C1 segment of cervical spinal cord (tissue), 14 donors: Measurements from ENCODE around the gene SLC38A5.

ENCODE experiments used
- DNase-seq, 14 donors: peaks; one replicate each; lab custom pipeline; 2025; lab: John Stamatoyannopoulos, UW

Gene SLC38A5

DNA sequence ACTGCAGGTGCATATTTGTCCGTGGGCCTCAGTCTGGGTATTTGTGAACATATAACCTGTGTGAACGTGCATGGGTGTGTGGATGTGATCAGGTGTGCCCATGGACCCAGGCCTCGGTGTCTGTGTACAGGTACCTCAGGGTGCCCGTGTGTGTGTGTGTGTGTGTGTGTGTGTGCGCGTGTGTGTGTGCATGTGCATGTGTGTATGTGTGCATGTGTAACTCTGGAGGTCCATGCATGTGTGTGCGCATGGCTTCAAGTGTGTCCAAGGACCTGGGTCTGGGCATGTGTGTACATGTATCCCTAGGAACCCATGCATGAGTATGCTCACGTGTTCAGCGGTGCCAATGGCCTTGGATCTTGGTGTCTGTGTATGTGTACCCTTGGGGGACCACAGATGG, 21.7 kb upstream of the SLC38A5 start:
- DNase-seq, result no peak

- DNase-seq, result no peak
Observed at GRCh38 chrX:48490661-48491060, 20.6 kb upstream of the SLC38A5 start.

DNA sequence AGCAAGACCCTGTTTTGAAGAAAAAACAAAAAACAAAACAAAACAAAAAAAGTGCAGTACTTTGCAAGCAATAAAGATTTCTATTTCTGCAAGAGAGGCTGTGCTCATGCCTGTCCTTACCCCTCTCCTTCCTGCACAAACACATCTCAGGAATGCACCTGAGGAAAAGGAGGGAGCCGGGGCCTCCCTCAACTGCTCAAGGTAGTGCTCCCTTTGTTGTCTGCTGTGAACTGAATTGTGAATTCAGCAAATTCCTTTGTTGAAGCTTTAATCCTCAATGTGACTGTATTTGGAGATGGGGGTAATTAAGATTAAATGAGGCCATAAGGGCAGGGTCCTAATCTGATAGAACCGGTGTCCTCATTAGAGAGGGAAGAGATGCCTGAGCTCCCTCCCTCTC, 19.8 kb upstream of the SLC38A5 start:
- no peak for DNase-seq

GRCh38 chrX:48489296-48489695, 19.2 kb upstream of the SLC38A5 start:
- no peak for DNase-seq

DNA sequence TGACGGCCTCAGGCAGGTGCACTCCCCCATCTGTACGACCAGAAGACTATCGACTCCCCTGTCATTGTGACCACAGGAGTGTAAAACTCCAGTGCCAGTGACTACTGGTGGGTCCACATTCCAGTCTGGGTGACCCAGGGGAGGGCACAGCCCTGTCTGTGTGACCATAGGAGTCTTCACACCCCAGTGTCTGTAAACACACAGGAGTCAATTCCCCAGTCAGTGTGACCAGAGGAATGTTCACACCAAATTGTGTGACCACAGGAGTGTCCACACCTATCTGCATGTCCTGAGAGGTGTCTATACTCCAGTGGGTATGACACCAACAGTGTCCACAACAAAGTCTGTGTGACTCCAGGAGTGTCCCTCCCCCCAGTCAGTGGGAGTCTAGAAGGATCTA, 18.0 kb upstream of the SLC38A5 start:
- DNase-seq, result no peak

DNA sequence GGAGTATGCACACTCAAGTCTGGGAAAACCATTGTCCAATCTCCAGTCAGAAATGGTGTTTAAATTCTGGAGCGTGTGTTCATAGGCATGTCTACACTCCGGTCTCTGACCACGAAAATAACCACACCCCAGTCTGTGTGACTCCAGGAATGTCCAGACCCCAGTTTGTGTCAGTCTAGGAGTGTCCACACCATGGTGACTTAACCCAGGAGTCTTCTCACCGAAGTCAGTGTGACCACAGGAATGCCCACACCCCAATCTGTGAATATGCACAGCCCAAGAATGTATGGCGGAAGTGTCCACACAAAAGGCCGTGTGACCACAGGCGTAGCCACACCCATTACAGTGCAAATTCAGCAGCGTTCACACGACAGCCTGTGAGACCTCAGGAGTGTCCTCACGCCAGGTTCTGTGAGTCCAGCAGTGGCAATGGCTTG, 17.3 kb upstream of the SLC38A5 start:
- DNase-seq, result no peak

GRCh38 chrX:48482526-48482925, 12.5 kb upstream of the SLC38A5 start:
- no peak for DNase-seq

GRCh38 chrX:48480583-48480982, 10.5 kb upstream of the SLC38A5 start:
- no peak for DNase-seq

- no peak for DNase-seq
Observed at GRCh38 chrX:48480142-48480541, 10.1 kb upstream of the SLC38A5 start.

DNA sequence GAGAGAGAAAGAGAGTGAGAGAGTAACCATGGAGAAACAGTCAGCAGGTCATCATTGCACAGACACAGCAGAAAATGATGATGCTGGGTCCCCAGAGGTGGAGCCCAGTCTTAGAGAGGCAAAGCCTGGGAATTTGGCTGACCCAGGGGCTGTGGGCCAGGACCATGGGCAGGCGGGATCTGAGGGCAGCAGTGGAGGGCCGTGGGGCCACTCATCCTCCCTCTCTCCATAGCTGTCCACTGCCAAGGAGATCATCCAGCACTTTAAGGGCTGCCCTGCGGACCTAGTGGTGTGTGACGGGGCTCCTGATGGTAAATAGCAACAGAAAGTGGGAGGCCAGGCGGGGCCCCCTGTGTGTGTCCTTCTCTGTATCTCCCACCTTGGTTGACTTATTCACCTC, 8.7 kb upstream of the SLC38A5 start:
- DNase-seq, result no peak

DNA sequence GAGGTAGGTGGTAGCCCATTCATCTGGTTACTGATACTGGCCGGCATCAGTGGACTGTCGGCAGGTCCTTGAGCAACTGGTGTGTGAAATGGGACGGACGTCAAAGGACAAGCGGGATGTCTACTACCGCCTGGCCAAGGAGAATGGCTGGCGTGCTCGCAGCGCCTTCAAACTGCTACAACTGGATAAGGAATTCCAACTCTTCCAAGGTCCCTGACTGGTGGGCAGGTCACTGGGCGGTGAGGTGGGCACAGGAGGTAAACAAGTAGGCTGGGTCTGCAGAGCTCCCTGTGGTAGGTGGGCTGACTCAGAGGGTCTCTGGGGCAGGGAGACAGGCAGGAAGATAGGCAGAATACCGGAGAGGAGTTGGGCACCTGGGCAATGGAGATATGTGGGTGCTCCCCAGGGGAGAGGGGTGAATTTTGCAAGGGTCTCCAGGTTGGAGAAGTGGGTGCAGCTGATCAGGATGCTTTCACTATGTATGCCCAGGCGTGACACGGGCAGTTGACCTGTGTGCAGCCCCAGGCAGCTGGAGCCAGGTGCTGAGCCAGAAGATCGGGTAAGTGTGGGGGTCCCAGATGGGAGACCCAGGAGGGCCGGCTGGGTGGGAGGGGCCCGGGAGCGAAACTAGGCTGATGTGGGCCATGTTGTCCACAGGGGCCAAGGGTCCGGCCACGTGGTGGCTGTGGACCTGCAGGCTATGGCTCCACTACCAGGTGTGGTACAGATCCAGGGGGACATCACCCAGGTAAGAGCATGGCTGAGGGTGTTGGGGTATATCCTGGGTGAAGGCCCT, 8.1 kb upstream of the SLC38A5 start:
- no peak for DNase-seq

- DNase-seq, result no peak
Observed at GRCh38 chrX:48476919-48477318, 6.9 kb upstream of the SLC38A5 start.

DNA sequence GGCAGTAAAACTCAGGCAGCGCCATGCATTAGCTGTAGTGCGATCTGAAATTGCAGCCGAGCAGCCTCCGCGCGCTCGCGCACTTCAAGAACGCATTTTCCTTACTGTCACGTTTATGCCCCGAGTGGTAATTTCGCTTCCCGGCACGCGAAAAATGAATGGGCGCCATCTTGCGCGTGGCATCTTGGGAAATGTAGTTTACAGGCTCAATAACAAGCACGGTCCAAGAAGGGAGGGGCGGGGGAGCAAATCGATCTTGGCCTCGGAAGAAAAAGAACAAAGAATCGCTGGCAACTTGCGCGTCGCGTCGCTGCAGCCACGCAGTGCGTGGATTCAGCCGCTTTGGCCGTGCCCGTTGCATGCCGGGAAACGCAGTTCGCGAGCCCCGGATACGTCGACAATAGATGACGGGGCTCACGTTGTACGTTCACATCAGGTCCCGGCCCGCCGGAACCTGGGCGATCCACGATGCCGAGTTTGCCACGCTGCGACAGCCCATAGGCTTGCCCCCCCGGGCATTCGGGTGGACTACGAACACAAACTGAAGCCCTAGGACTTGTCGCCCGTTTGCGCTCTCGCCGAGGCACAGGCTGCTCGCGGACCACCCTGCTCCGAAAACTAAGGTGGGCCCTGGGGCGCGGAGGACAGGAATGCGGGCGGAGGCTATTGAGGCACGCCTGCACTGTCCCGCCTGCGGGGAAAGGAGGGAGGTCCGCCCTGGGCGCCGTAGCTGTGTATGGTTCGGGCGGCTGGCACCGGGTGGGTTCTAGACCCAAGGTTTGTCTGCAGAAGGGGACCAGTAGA, 5.9 kb upstream of the SLC38A5 start, which contains the start of gene FTSJ1:
TSS of gene FTSJ1 (plus strand) at position 426 of the 804 bp plus-strand sequence. CDS start 1,849 bp downstream, outside the sequence.
- peak; percentile 15 to 92 (median 74) for DNase-seq

DNA sequence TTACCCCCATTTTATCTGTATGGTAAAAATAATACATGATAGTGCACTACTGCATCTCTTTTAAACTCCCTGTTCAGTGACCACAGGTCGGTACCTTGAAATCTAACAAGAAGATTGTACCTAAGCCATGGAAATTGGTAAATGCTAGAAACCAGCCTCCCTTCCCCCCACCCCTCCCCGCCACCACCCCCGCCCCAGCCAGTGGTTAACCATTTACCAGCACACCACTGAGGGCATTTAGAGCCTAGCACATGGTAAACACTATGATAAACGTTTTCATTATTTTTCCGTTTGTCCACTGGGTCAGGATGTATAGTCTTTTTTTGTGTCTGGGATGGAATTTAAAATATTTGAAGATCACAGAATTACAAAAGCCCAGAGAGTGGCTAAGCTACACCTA, 5.2 kb upstream of the SLC38A5 start:
- DNase-seq, result no peak

- no peak for DNase-seq
Observed at GRCh38 chrX:48474581-48474980, 4.5 kb upstream of the SLC38A5 start.

DNA sequence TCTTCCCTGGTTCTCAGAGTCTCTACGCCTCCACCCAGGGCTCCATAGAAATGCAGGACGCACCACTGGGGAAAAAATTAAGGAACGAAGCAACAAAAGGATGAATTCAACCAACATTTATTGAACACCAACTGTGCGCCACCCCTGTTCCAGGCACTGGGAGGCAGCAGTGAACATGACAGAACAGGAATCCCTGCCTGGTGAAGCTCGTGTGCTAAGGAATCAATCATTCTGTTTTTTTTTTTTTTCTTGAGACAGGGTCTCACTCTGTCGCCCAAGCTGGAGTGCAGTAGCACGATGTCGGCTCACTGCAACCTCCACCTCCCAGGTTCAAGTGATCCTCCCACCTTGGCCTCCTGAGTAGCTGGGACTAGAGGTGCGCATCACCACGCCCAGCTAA, 4.1 kb upstream of the SLC38A5 start:
- DNase-seq, result no peak

DNA sequence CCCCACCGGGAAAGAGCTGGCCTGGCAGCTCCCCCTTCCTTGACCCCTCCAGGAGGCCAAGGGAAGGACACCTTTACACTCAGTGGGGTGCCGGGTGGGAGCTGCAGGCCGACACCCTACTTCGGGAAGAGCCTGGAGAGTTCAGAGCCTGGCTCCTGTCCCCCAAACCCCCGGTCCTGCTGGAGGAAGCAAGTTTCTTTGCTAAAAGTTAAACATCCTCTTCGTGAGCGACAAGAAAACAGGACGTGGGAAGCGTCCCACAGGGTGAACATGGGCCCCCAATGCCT, 3.6 kb upstream of the SLC38A5 start:
- DNase-seq, result no peak

DNA sequence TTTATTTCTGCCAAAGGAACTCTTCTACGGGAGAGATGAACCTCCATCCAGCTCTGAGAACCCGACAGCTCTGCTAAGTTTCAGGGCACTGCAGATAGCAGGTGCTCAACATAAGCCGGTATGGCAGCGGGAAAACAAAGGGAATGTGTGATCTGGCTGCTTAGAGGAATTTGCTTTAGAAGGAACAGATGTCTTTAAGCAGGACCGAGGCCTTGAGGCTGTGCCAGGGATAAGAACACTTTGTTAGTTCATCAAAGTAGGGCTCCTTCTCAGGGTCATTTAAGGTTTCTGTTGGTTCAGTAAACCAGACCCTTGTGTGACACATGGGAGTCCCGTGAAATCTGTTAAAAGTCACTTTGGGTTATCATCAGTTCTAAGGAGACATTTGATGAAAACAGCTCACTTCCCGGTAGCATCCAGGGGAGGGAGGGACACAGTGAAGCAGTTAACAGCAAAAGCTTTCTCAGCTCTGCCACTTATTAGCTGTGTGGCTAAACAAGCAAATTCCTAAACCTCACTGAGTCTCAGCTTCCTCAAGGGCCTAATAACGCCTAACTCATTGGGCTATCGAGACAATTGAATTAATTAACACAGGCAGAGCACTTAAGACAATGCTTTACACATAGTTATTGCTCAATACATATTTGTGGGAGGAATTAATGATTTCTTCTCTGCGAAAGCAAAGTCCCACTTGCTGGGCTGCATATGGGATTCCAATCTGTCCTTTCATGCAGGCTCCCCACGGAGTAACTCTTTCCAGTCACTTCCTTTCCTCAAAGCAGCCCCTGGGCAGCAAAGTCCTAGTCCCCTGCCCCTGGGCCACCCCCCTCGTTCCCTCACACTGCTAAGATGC, 3.0 kb upstream of the SLC38A5 start:
- no peak for DNase-seq

GRCh38 chrX:48472225-48472624, 2.2 kb upstream of the SLC38A5 start:
- DNase-seq, result no peak

- no peak for DNase-seq
Observed at GRCh38 chrX:48471504-48471903, 1.4 kb upstream of the SLC38A5 start.

DNA sequence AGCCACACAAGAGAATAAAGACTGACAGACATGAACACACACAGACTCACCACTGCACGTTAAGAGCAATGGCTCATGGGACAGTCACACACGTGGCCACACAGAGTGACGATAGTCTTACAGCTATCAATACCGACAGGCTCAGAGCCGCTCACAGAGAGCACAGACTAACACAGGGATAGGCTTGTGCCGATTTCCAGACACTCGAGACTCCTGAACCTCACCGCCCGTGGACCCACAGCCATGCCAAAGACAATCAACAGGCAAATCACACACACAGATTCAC, 716 bp upstream of the SLC38A5 start:
- no peak for DNase-seq
